Skeletal muscle satellite cell (primary cell): ENCODE measurements around the gene HRH3.

Source experiments
- H3K27me3 ChIP-seq: 2 replicates; pipeline ENCODE4 v1.7.0; 2013; ENCODE audit warnings: low read length; ENCODE audit not compliant: control insufficient read depth, insufficient read depth
- H3K36me3 ChIP-seq: 2 replicates; pipeline ENCODE4 v1.7.0; 2013; ENCODE audit warnings: mild to moderate bottlenecking, control low read depth, low read length; ENCODE audit not compliant: insufficient read depth
- H3K4me1 ChIP-seq: 2 replicates; pipeline ENCODE4 v1.7.0; 2013; ENCODE audit warnings: low read length; ENCODE audit not compliant: control insufficient read depth, insufficient read depth
- H3K4me2 ChIP-seq: 2 replicates; pipeline ENCODE4 v1.7.0; 2013; ENCODE audit warnings: mild to moderate bottlenecking, low read length
- H3K4me3 ChIP-seq: 2 replicates; pipeline ENCODE4 v1.7.0; 2013; ENCODE audit warnings: low read length
- H3K9ac ChIP-seq: 2 replicates; pipeline ENCODE4 v1.7.0; 2013; ENCODE audit warnings: mild to moderate bottlenecking, low read depth, low read length, moderate library complexity
- H3K9me3 ChIP-seq: replicated peaks from 2 replicates; pipeline ENCODE4 v1.7.0; 2013; ENCODE audit warnings: mild to moderate bottlenecking, control low read depth, low read length

HRH3 gene

DNA sequence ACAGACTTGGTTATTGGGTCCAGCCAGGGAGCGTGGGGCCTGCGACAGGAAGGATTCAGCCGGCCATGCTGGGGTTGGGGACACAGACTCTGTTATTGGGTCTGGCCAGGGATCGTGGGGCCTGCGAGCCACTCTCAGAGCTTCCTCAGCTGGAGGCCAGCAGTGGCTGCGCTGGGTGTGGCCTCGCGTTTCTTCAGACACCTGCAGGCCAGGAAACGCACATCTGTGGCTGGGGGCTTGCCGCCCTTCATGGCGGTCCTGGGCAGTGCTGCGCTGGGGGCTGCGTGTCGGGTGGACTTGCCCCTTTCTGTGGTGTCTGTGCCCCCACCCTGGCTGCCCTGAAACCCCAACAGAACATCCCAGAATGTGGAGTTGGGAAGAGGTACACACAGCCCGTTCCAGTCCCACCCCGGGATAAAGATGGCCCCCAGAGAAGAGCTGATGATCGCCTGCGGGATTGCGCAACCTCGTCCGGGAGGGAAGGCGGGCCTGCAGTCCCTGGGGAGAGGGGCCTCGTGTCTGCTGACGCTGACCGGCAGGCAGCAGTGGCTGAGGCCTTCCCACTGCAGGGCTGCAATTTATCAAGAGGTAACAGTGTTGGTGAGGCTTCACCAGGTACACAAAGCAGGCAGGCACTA, 54.2 kb downstream of the HRH3 start:
- H3K4me2 ChIP-seq, result no peak overlapping the region
- H3K9ac ChIP-seq, result no peak overlapping the region
- H3K4me3 ChIP-seq, result no peak overlapping the region
- no peaks in the 10 kb centered on the region for H3K27me3 ChIP-seq
- peaks cover 12% of the 10 kb centered on the region for H3K4me1 ChIP-seq
- peaks cover 57% of the 10 kb centered on the region for H3K36me3 ChIP-seq
- no peaks in the 10 kb centered on the region for H3K9me3 ChIP-seq
